ENCODE results near the gene CTBP1. TPM values are rescaled to one million over a fixed set of nuclear protein-coding genes. Genes with fewer than 3 reads are reported as not detected.

Gene CTBP1
- total RNA-seq, 1 experiment from 2014 or later, result 136 TPM

DNA sequence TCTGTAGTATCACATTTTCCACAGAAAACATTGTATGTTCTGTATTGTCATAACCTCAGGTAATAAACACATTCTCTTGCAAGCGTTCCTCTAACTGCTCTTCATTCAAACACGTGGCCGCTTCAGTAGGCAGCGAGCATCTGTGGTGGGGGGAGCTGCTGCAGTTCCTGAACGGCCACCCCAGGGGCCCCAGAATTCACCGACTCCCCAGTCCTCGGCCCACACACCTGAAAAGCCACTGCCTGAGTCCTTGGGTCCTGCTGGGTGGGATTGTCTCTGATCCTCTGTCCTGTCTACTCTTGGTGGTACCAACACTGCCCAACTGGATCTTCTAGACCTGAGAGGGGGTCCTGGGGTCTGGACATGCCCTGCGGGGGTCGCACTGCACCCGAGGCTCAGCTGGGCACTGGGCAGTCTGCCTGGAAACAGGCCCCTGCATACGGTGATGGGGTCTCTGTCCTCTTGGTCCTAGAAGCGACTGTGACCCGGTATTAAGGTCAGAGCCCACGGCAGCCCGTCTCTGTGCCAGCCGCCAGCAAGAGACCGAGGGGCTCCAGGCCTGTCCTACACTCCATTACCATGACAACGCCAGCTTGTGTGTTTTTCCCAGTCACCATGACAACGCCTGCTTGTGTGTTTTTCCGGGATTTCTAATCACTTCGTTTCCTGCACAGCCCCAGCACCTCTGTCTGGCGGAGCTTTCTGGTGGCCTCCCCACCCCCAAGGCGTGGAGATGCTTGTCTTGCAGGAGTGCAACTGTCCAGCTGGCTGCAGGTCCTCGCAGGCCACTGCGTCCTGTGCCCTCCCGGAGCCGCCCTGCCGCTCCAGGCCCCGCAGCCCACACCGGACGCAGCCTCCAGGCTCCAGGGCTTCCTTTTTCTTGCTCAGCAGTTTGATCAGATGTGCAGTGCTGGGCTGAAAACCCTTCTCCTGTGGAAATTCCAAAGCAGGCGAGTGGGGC lies 16.0 kb downstream of the CTBP1 start:
- Histone ChIP-seq H2BK5ac (ENCODE audit: insufficient read length, low read length) (no peak overlapping the region), H3K23me2 (ENCODE audit: insufficient read length, low read depth, low read length, poor library complexity, severe bottlenecking) (no peaks in the 10 kb centered on the region), H3K4me1 (ENCODE audit: insufficient read depth, low read length) (no peaks in the 10 kb centered on the region), H3K27me3 (ENCODE audit: insufficient read depth, low read length) (no peaks in the 10 kb centered on the region), H4K91ac (ENCODE audit: insufficient read length, low read depth, low read length) (no peak overlapping the region), H3K79me1 (ENCODE audit: insufficient read depth, low read depth, low read length, poor library complexity, severe bottlenecking) (no peaks in the 10 kb centered on the region), H3K79me2 (ENCODE audit: insufficient read depth, low read length) (no peaks in the 10 kb centered on the region), H4K20me1 (ENCODE audit: control insufficient read depth, insufficient read depth, insufficient read length) (no peaks in the 10 kb centered on the region), H2BK15ac (ENCODE audit: low read depth, low read length) (no peak overlapping the region), H3K56ac (ENCODE audit: insufficient read length, low read depth, low read length) (no peak overlapping the region), H4K5ac (ENCODE audit: insufficient read length, low read depth, low read length) (no peak overlapping the region), H2BK20ac (ENCODE audit: low read depth, low read length, poor library complexity, severe bottlenecking) (no peak overlapping the region), H2AFZ (ENCODE audit: low read length) (no peak overlapping the region), H3K23ac (ENCODE audit: insufficient read length, low read depth, low read length) (no peak overlapping the region), H2BK120ac (ENCODE audit: low read depth, low read length, poor library complexity, severe bottlenecking) (no peak overlapping the region), H3K9ac (ENCODE audit: extremely low read depth, insufficient read length, low read length) (no peak overlapping the region), H2BK12ac (ENCODE audit: insufficient read length, low read depth, low read length) (no peak overlapping the region), H3K4ac (ENCODE audit: low read depth, low read length) (no peak overlapping the region), H3K4me2 (ENCODE audit: insufficient read depth, insufficient read length, low read length) (no peak overlapping the region), H3K18ac (ENCODE audit: insufficient read length, low read depth, low read length) (no peak overlapping the region), H3K14ac (ENCODE audit: insufficient read depth, low read length) (no peak overlapping the region), H2AK5ac (ENCODE audit: insufficient read length, low read length) (no peak overlapping the region), H3K9me3 (ENCODE audit: control insufficient read depth, low read depth, low read length) (no peaks in the 10 kb centered on the region), H3T11ph (ENCODE audit: low read length) (no peak overlapping the region), H4K8ac (replicated peaks; ENCODE audit: insufficient read length, low read depth, low read length) (no peak overlapping the region), H3K27ac (ENCODE audit: insufficient read length, low read depth, low read length) (no peak overlapping the region)
- no peaks in the 10 kb centered on the region for H3K27me3 Mint-ChIP-seq (ENCODE audit: low read depth)
- no CpG with 5 or more reads among the region's 32 CpGs for WGBS (ENCODE audit: extremely low coverage, insufficient read length, low lambda C conversion rate)
- DNase-seq, result no peak
- H3K36me3 Mint-ChIP-seq (ENCODE audit: insufficient read depth in 1 of 3, low read depth in 3 of 3), result peaks cover 20 to 65% (median 58%) of the 10 kb centered on the region in 3 experiments; a peak in 6 of 7 replicates
- H3K4me3 Mint-ChIP-seq, result no peak overlapping the region; a peak in 1 of 5 replicates
- H3K4me1 Mint-ChIP-seq, result no peaks in the 10 kb centered on the region
- H3K9me3 Mint-ChIP-seq, result no peaks in the 10 kb centered on the region
- H3K27ac Mint-ChIP-seq, result peak overlapping the region in 1 of 3 experiments; percentile 49; a peak in 2 of 7 replicates
- TF ChIP-seq, protein P1, sequence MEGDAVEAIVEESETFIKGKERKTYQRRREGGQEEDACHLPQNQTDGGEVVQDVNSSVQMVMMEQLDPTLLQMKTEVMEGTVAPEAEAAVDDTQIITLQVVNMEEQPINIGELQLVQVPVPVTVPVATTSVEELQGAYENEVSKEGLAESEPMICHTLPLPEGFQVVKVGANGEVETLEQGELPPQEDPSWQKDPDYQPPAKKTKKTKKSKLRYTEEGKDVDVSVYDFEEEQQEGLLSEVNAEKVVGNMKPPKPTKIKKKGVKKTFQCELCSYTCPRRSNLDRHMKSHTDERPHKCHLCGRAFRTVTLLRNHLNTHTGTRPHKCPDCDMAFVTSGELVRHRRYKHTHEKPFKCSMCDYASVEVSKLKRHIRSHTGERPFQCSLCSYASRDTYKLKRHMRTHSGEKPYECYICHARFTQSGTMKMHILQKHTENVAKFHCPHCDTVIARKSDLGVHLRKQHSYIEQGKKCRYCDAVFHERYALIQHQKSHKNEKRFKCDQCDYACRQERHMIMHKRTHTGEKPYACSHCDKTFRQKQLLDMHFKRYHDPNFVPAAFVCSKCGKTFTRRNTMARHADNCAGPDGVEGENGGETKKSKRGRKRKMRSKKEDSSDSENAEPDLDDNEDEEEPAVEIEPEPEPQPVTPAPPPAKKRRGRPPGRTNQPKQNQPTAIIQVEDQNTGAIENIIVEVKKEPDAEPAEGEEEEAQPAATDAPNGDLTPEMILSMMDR (conservative IDR thresholded peaks at IDR 0.05), result no peak

Data from H9 (cell line).